ENCODE results near the gene PAX5.

- no peak for TF ChIP-seq CTCF (IDR thresholded peaks at IDR 0.05; ENCODE audit: borderline replicate concordance, extremely low read depth, low read length, poor library complexity, severe bottlenecking)
- no peak for TF ChIP-seq EZH2 (IDR thresholded peaks at IDR 0.05; ENCODE audit: borderline replicate concordance, low read depth, low read length, severe bottlenecking)
These were observed 5.5 kb downstream of the PAX5 start for GRCh38 chr9:37028420-37029031.
